ENCODE measurements around the gene ZDHHC13.

The ZDHHC13 gene

DNA sequence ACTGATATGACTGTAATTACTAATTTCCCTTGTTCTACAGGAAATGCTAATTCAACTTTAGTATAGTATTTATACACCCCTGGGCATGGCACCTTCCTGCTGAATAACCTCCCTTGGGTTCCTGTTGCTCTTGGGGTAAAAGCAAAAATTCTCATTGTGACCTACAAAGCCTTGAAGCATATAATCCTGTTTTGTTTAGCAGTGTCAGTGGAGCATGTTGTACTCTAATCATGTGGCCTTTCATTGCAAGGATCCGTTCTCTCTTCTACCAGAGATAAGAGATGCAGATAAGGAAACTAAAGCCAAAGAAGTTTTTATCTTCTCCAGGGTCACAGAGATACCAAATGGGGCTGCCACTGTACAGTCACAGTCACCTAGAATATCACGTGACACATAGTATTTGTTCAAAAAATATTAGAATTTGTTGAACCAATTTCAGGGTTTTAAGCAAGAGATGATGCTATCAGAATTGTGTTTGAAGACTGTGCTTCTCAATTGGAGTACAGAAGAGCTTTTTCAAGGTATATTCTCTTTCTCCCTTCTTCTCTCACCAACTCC, 59.7 kb downstream of the ZDHHC13 start:
- no peaks in the 10 kb centered on the region for H3K9me3 Mint-ChIP-seq
- no peak overlapping the region for H3K27ac Mint-ChIP-seq
- H3K27me3 Mint-ChIP-seq: no peaks in the 10 kb centered on the region
- H3K36me3 Mint-ChIP-seq: peaks cover 18% of the 10 kb centered on the region
- no peaks in the 10 kb centered on the region for H3K4me1 Mint-ChIP-seq
- H3K4me3 Mint-ChIP-seq: no peak overlapping the region

DNA sequence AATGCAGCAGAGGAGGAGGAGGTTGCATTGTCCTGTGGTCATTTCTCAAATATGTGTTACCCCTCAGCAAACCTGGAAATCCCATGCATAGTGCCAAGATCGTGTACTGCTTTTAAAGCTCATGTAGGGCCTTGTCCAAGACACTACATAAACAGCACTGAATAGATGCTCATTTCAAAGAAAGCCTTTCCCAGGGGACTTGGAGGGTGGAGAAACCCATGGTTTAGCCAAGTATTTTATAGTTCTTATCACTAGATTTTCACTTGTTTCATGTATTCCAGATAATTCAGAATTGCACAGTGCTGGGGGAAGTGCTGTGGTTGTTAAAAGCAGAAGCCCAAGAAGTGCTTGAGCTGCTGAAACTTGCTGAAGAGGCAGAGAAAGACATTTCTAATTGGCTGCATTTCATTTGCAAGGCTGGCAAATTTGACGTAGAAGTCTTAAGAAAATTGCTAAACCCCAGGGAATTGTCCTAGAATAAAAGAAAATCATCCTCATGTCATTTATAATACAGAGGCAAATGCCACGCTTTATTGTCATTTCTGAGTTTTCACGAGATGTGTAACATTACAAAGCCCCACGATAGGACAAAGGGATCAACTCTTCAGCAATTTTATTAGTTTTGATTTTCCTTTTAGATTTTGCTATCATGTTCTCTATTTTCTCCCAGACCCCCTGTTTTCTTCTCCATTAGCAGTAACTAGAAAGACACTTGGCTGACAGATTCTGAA, 64.7 kb downstream of the ZDHHC13 start:
- Mint-ChIP-seq H3K27me3 (no peaks in the 10 kb centered on the region), H3K4me3 (no peak overlapping the region), H3K36me3 (peaks cover 1% of the 10 kb centered on the region), H3K4me1 (no peaks in the 10 kb centered on the region), H3K9me3 (no peaks in the 10 kb centered on the region), H3K27ac (no peak overlapping the region)

DNA sequence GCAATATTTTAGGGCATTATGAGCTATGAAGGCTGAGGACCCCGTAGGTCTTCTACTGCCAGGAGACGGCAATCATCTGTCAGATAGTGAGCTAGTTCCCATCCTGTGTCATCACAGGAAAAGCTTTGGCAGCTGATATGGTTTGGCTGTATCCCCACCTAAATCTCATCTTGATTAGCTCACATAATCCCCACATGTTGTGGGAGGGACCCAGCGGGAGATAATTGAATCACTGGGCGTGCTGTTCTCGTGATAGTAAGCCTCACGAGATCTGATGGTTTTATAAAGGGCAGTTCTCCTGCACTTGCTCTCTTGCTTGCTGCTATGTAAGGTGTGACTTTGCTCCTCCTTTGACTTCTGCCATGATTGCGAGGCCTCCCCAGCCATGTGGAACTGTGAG, 66.7 kb downstream of the ZDHHC13 start:
- H3K36me3 Mint-ChIP-seq: peaks cover 1% of the 10 kb centered on the region
- H3K27ac Mint-ChIP-seq: no peak overlapping the region
- no peak overlapping the region for H3K4me3 Mint-ChIP-seq
- no peaks in the 10 kb centered on the region for H3K27me3 Mint-ChIP-seq
- H3K4me1 Mint-ChIP-seq: no peaks in the 10 kb centered on the region
- no peaks in the 10 kb centered on the region for H3K9me3 Mint-ChIP-seq

DNA sequence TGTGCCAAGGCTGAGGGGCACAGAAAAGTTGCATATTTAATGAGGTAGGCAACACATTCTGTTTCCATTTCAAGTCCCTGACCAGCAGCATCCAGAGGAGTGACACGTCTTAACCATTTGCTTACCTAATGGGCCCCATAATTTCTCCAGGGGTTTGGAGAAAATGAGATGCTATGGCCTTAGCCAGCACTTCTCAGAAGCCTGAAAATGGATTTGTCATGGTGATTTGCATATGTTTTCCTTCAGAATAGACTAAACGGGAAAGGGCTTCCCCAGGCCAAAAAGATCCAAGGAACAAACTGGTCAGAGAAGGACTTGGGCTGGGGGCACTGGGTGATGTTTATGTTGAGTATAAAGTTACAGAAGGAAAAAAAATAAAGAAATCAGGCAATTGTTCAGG, 68.1 kb downstream of the ZDHHC13 start:
- H3K4me1 Mint-ChIP-seq: no peaks in the 10 kb centered on the region

DNA sequence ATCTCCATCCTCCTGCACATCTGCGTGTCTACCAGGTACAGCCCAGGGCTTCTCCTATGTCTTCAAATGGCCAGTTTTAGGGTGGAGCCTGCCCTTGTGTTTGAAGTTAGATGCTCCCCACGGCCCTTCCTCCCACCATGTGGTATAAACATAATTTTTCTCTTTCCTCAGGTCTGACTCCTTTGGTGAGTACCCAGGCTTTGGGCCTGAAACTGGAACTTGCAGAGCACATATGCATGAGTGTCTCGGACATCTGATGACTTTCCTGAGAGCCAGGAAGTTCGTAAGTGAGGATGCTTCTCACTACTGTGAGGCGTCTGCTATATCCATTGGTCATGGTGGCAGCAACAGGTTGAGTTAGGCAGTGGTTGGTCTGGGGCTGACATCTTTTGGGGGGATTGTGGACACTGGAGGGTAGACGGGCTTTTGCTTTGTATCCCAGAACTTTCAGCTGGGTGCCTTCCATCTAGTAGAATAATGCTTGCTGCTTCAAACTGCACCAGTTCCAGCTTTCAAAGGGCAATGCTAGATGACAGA, 68.6 kb downstream of the ZDHHC13 start:
- Mint-ChIP-seq H3K27ac (no peak overlapping the region), H3K27me3 (no peaks in the 10 kb centered on the region), H3K4me1 (no peaks in the 10 kb centered on the region), H3K9me3 (no peaks in the 10 kb centered on the region), H3K36me3 (peaks cover 1% of the 10 kb centered on the region), H3K4me3 (no peak overlapping the region)

More for the DNA sequence above, 68.1 kb downstream of the ZDHHC13 start:
- no peak overlapping the region for H3K4me3 Mint-ChIP-seq
- H3K36me3 Mint-ChIP-seq: peaks cover 1% of the 10 kb centered on the region
- H3K27me3 Mint-ChIP-seq: no peaks in the 10 kb centered on the region
- H3K27ac Mint-ChIP-seq: no peak overlapping the region
- no peaks in the 10 kb centered on the region for H3K9me3 Mint-ChIP-seq

DNA sequence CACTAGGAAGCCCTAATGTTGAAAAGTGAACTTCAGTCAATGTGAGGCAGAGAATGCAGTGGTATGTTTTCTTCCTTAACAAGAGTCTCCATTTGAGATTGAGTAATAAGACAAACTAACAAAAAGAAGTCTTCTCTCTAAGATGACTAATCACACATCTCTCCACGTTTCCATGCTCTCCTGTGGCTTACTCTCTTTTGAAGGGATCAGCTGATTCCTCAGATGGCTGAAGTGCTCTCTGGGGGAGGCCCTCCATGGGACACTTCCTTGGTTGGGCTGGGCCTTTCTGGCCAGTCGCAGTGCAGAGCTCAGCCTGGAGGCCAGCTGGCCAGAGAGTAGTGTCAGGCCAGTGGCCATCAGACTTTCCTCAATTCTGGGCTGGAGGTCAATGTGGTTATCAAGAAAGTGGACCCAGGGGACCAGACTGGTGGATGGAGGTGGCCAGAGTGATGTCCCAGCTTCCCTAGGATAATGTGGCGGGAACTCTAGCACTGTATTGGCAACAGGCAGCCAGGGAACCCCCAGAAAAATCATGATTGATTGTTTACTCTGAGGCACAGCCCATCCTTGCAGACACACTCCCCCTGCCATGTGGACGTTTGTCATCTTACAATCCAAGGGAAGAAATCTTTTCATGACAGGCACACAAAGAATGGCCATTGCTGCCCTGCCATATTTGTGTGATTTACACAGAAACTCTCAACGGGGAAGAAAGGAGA, 70.3 kb downstream of the ZDHHC13 start:
- Mint-ChIP-seq H3K36me3 (peaks cover 1% of the 10 kb centered on the region), H3K4me1 (no peaks in the 10 kb centered on the region), H3K27me3 (no peaks in the 10 kb centered on the region), H3K27ac (no peak overlapping the region), H3K4me3 (no peak overlapping the region), H3K9me3 (no peaks in the 10 kb centered on the region)

DNA sequence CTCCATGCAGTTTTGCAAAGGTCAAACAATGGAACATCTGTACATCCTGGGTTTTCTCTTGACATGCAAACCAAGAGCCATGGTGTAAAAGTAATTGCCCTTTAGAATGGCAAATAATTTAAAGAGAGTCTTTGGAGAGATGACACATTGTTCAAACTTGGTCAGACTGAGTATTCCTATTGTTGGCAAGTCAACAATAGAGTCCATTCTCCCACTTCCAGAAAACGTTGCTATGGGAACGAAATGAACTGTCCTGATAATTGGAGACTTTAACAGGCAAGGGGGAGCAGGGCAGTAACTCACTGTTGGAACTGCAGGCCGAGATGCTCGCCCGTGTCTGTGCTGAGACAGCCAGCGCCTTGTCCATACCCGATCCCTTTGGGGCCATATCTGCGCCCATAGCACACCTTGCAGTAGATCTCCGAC, 70.9 kb downstream of the ZDHHC13 start:
- peaks cover 1% of the 10 kb centered on the region for H3K36me3 Mint-ChIP-seq
- H3K4me3 Mint-ChIP-seq: no peak overlapping the region
- no peaks in the 10 kb centered on the region for H3K4me1 Mint-ChIP-seq
- H3K27ac Mint-ChIP-seq: no peak overlapping the region
- no peaks in the 10 kb centered on the region for H3K9me3 Mint-ChIP-seq
- H3K27me3 Mint-ChIP-seq: no peaks in the 10 kb centered on the region

DNA sequence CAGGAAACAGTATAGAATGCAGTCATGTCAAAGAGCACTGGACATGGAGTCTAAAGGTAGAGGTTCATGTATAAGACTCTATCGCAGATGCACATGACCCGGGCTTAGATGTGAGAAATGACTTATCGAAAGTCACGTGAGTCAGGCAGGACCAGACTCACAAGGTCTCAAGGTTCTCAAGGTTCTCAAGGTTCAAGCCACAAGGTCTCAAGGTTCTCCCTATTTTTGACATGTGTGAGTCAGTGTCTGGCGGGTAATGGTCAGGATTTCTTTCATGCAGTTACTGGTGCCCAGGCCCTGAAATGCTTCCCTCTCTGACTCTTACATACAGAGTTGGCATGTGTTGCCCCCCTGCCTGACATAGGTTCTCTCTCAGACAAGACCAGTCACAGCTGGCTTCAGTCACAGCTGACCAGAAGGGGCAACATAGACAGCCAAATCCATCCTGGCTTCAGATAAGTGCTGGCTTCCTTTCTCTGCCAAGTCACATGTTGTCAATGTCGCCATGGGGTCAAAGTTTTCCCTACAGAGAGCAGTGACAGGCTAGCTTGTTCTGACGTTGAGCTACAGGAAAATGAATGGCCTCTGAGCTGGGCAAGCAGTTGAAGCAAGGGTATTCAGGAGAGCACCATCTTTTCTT, 74.7 kb downstream of the ZDHHC13 start:
- H3K4me3 Mint-ChIP-seq: no peak overlapping the region
- H3K4me1 Mint-ChIP-seq: no peaks in the 10 kb centered on the region
- H3K27ac Mint-ChIP-seq: no peak overlapping the region
- H3K27me3 Mint-ChIP-seq: no peaks in the 10 kb centered on the region
- no peaks in the 10 kb centered on the region for H3K36me3 Mint-ChIP-seq
- H3K9me3 Mint-ChIP-seq: no peaks in the 10 kb centered on the region

DNA sequence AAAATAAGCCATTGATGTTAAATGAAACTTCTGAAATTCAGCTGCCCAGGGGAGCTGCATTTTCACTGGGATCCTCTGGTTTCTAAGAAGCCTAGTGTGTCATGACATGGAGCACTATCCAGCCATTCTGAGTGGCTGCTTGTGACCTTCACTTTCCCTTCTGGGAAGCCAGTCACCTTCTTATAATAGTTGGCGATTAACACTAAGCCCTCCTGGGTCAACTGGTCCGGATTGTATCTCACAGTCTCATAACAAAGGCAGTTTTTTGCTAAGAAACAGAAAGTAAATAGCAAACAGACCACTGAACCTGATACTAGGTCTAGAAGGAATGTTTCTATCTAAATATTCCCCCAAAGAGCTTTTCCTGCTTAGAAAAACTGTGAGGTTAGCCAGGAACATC, 76.9 kb downstream of the ZDHHC13 start:
- Mint-ChIP-seq H3K36me3 (no peaks in the 10 kb centered on the region), H3K4me1 (no peaks in the 10 kb centered on the region), H3K4me3 (no peak overlapping the region), H3K27ac (no peak overlapping the region), H3K27me3 (no peaks in the 10 kb centered on the region), H3K9me3 (no peaks in the 10 kb centered on the region)

DNA sequence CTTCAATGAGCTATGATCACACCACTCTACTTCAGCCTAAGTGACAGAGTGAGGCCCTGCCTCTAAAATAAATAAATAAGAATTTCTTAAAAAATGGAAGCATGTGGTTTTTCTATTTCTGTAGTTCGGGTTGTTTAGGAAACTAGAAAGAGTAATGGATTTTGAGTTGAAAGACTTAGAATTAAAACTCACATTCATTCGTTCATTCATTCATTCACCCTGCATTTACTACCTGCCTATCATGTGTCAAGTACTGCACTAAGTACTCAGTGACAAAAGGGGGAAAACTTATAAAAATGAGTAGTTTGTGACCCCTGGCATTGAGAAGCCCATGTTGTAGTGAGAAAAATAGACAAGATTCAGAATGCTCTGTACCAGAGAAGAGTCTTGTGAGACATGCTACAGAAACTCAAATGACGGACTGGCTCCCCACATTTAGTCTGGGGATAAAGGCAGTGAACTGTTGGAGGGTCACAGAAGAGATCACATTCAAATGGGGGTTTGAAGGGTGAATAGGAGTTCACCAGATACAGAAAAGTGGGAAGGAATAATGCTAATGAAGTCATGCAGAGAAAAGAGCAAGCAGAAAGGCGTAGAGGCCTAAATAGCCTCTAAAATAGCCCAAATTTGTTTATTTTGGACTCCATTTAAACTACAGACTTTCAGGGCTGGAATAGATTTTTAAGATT, 77.8 kb downstream of the ZDHHC13 start:
- Mint-ChIP-seq H3K4me1 (no peaks in the 10 kb centered on the region), H3K9me3 (no peaks in the 10 kb centered on the region), H3K27ac (no peak overlapping the region), H3K36me3 (no peaks in the 10 kb centered on the region), H3K4me3 (no peak overlapping the region), H3K27me3 (no peaks in the 10 kb centered on the region)

DNA sequence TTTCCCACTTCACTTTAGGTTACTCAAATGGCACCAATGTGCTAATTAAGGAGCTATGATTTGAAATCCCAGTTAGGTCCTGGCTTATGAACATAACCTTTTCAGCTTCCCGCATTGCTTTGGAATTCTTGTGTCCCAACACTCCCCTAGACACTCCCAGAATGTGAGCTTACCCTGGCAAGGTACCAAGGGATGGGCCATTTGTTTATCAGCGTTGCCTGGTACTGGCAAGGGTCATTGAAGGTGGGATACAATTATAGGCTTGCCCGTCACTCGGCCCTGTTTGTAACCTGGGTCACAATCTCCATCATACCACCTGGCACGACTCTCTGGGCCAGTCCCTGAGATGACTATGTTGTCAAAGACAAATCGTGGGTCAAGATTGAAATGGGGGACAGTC, 79.5 kb downstream of the ZDHHC13 start:
- Mint-ChIP-seq H3K36me3 (no peaks in the 10 kb centered on the region), H3K4me1 (no peaks in the 10 kb centered on the region), H3K4me3 (no peak overlapping the region), H3K27ac (no peak overlapping the region), H3K27me3 (no peaks in the 10 kb centered on the region), H3K9me3 (no peaks in the 10 kb centered on the region)

DNA sequence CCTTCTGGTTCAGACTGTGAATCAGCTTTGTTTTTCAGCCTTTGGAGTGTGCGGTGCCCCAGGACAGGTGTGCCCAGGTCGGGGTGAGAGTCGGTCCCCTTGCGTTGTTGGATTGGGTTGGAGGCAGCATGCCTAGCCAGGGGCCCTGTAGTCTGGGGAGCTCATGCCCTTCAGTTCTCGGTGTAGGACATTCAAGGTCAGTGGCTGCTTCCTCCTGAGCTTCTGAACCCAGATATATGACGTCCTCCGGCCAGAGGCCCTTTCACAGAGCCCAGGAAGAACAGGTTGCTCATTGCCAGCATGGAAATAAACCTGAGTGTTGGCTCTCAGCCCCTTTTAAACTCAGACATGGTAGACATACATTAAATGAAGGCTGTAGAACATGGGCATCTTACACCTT, 82.1 kb downstream of the ZDHHC13 start:
- Mint-ChIP-seq H3K9me3 (no peaks in the 10 kb centered on the region), H3K36me3 (no peaks in the 10 kb centered on the region), H3K4me1 (no peaks in the 10 kb centered on the region), H3K4me3 (no peak overlapping the region), H3K27me3 (peaks cover 1% of the 10 kb centered on the region), H3K27ac (no peak overlapping the region)

DNA sequence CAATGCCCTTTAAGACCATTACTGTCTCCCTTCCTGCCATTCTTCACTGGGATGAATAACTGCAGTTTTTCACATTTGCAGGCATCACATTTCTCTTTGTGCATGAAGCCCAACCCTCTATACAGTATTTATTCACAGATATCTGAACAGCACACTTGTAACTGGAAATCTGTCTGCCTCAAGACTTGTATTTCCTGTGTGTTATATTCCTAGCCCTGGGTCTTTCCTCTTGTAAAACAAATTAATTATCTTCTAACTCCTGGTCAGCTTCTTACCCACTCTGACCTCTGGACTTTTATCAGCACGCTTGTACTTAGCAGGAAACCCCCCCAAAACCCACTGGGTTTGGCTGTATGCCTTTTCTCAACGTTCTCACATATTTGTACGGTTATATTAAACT, 82.8 kb downstream of the ZDHHC13 start:
- Mint-ChIP-seq H3K27me3 (peaks cover 1% of the 10 kb centered on the region), H3K4me3 (no peak overlapping the region), H3K9me3 (no peaks in the 10 kb centered on the region), H3K36me3 (no peaks in the 10 kb centered on the region), H3K27ac (no peak overlapping the region), H3K4me1 (no peaks in the 10 kb centered on the region)

DNA sequence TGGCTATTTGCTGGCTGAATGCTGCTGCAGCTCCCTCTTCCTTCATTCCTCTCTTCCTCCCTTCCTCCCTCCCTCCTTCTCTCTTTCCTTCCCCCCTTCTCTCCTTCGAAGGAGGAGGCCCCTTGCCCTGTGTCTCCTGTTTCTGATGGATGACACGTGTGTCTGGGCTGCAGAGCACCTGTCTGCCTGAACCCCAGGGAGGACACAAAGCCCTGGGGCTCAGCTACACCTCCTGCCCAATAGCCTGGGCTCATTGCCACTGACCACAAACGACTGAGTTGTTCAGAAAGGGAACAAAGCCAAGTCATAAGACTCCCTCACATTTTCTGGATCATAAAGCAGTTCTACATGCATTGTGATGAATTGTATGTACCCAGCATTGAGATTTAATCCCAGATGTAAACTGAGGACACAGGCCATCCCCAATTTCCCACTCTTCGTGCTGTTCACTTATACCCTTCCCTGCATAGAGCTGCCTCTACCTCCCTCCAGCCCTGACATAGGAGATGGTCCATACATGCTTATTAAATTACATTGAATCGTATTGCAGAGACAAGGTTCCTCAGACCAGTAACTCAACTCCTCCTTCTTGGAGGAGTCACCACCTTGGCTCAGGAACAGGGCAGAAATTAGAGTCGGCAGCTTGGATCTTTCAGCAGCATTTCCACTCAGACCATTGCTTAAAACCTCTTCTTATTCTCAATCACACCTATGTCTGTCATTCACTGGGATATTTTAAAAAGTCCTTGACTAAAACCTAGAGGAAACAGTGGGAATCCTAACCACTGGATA, 83.6 kb downstream of the ZDHHC13 start:
- H3K4me1 Mint-ChIP-seq: no peaks in the 10 kb centered on the region
- no peak overlapping the region for H3K4me3 Mint-ChIP-seq
- no peaks in the 10 kb centered on the region for H3K36me3 Mint-ChIP-seq
- peaks cover 1% of the 10 kb centered on the region for H3K27me3 Mint-ChIP-seq
- H3K27ac Mint-ChIP-seq: no peak overlapping the region
- H3K9me3 Mint-ChIP-seq: no peaks in the 10 kb centered on the region
